ENCODE results near the gene ATP5F1C. TPM values are rescaled to one million over a fixed set of nuclear protein-coding genes. Genes with fewer than 3 reads are reported as not detected.

ATP5F1C gene
- total RNA-seq, 1 donor = 209 TPM

DNA sequence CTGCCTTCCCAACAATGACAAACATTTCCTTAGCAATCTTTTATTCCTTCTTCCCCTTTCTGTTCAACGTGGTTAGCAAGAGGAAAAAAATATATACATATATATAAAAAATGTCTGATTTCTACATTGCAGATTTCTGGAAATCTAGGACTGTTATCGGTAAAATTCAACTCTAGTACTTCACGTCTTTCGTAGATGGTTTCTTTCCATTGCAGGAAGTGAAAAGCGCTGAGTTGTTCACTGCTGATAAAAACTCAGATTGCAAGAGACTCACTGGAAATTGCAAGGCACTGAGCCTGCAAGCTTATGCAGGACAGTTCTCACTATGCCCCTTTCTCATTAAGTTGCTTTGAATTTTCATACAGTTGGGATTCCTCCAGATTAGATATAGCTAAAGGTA lies 24.0 kb upstream of the ATP5F1C start:
- Histone ChIP-seq H2AFZ (ENCODE audit: low read length) (no peak overlapping the region), H3K4me3 (ENCODE audit: insufficient read depth, low read length) (no peak overlapping the region), H4K20me1 (ENCODE audit: insufficient read depth, low read length) (no peaks in the 10 kb centered on the region), H3K4me2 (ENCODE audit: insufficient read depth, low read length) (no peak overlapping the region), H3K36me3 (ENCODE audit: insufficient read depth, low read length) (peaks cover 64% of the 10 kb centered on the region), H3K79me2 (ENCODE audit: insufficient read depth, low read length) (no peaks in the 10 kb centered on the region), H3K9me3 (ENCODE audit: low read depth, low read length) (no peaks in the 10 kb centered on the region), H3K27ac (ENCODE audit: low read depth, low read length) (no peak overlapping the region), H3K27me3 (ENCODE audit: insufficient read depth, low read length) (no peaks in the 10 kb centered on the region), H3K4me1 (ENCODE audit: insufficient read depth, low read length) (peaks cover 8% of the 10 kb centered on the region)
- TF ChIP-seq, protein P1, sequence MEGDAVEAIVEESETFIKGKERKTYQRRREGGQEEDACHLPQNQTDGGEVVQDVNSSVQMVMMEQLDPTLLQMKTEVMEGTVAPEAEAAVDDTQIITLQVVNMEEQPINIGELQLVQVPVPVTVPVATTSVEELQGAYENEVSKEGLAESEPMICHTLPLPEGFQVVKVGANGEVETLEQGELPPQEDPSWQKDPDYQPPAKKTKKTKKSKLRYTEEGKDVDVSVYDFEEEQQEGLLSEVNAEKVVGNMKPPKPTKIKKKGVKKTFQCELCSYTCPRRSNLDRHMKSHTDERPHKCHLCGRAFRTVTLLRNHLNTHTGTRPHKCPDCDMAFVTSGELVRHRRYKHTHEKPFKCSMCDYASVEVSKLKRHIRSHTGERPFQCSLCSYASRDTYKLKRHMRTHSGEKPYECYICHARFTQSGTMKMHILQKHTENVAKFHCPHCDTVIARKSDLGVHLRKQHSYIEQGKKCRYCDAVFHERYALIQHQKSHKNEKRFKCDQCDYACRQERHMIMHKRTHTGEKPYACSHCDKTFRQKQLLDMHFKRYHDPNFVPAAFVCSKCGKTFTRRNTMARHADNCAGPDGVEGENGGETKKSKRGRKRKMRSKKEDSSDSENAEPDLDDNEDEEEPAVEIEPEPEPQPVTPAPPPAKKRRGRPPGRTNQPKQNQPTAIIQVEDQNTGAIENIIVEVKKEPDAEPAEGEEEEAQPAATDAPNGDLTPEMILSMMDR (IDR thresholded peaks at IDR 0.05; ENCODE audit: extremely low read depth, low read depth, low read length) = no peak
- no peak for DNase-seq (ENCODE audit: insufficient read length, low spot score, missing footprints)

DNA sequence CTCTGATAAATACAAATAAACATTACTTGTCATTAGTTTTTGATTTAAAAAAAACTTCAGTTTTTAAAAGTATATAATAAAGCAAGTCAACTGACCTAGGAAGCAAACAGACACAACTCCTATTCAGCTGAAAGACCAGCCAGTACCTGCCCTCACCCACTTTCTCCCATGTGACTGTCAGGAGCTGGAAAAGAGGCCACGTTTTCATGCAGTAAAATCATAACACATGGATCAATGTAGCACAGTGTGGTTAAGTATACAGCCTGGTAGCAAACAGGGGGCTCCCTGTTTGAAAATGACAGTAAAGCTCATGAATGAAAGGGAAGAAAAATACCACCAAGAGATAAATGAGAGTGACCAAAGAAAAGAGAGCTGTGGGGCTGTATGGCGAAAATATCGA lies 21.7 kb upstream of the ATP5F1C start:
- no peaks in the 10 kb centered on the region for H4K20me1 ChIP-seq (ENCODE audit: insufficient read depth, low read length)
- peaks cover 8% of the 10 kb centered on the region for H3K4me1 ChIP-seq (ENCODE audit: insufficient read depth, low read length)
- H2AFZ ChIP-seq (ENCODE audit: low read length) = no peak overlapping the region
- TF ChIP-seq, protein P1 (IDR thresholded peaks at IDR 0.05; ENCODE audit: extremely low read depth, low read depth, low read length) = no peak
- no peak overlapping the region for H3K4me2 ChIP-seq (ENCODE audit: insufficient read depth, low read length)
- peak overlapping the region; percentile 52 for H3K27ac ChIP-seq (ENCODE audit: low read depth, low read length)
- no peaks in the 10 kb centered on the region for H3K27me3 ChIP-seq (ENCODE audit: insufficient read depth, low read length)
- H3K4me3 ChIP-seq (ENCODE audit: insufficient read depth, low read length) = no peak overlapping the region
- no peak for DNase-seq (ENCODE audit: insufficient read length, low spot score, missing footprints)
- peaks cover 45% of the 10 kb centered on the region for H3K36me3 ChIP-seq (ENCODE audit: insufficient read depth, low read length)
- H3K9me3 ChIP-seq (ENCODE audit: low read depth, low read length) = no peaks in the 10 kb centered on the region
- H3K79me2 ChIP-seq (ENCODE audit: insufficient read depth, low read length) = no peaks in the 10 kb centered on the region

DNA sequence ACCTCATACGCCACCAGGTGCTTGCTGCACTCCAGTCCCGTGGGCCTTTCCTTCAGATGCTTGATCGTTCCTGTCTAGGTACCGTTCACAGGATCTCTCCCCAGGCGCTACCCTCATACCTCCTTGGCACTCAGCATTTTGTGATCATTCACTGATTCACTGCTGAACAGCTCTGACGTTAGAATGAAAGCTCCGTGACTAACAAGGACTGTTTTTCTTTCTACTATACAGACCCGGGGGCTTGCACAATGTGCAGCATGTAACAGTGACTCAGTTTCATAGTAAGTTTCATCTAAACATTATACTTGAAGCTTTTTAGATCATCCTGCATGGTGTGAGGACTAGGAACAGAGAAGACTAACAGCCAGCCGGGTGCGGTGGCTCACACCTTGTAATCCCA lies 20.8 kb upstream of the ATP5F1C start:
- H3K27ac ChIP-seq (ENCODE audit: low read depth, low read length) = peak overlapping the region; percentile 52
- no peak overlapping the region for H3K4me3 ChIP-seq (ENCODE audit: insufficient read depth, low read length)
- H3K79me2 ChIP-seq (ENCODE audit: insufficient read depth, low read length) = no peaks in the 10 kb centered on the region
- H3K9me3 ChIP-seq (ENCODE audit: low read depth, low read length) = no peaks in the 10 kb centered on the region
- no peak overlapping the region for H2AFZ ChIP-seq (ENCODE audit: low read length)
- peak overlapping the region; percentile 27 for H3K4me2 ChIP-seq (ENCODE audit: insufficient read depth, low read length)
- DNase-seq (ENCODE audit: insufficient read length, low spot score, missing footprints) = peak; percentile 89
- H3K4me1 ChIP-seq (ENCODE audit: insufficient read depth, low read length) = peaks cover 8% of the 10 kb centered on the region
- no peaks in the 10 kb centered on the region for H3K27me3 ChIP-seq (ENCODE audit: insufficient read depth, low read length)
- peaks cover 39% of the 10 kb centered on the region for H3K36me3 ChIP-seq (ENCODE audit: insufficient read depth, low read length)
- H4K20me1 ChIP-seq (ENCODE audit: insufficient read depth, low read length) = no peaks in the 10 kb centered on the region
- TF ChIP-seq, protein P1 (IDR thresholded peaks at IDR 0.05; ENCODE audit: extremely low read depth, low read depth, low read length) = no peak

DNA sequence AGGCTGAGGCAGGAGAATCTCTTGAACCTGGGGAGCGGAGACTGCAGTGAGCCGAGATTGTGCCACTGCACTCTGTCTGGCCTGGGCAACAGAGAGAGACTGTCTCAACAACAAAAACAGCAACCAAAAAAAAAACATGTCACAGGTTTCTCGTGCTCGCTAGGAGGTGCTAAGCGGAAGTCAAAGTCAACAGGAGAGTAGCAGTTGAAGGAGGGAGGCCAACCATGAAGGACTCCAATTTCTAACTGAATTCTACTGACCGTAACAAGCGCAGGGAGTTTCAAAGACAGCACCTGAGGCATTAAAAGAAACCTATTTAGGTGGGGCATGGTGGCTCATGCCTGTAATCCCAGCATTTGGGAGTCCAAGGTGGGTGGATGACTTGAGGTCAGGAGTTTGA lies 19.6 kb upstream of the ATP5F1C start:
- DNase-seq (ENCODE audit: insufficient read length, low spot score, missing footprints) = no peak
- Histone ChIP-seq H3K79me2 (ENCODE audit: insufficient read depth, low read length) (peaks cover 3% of the 10 kb centered on the region), H3K27me3 (ENCODE audit: insufficient read depth, low read length) (no peaks in the 10 kb centered on the region), H3K4me2 (ENCODE audit: insufficient read depth, low read length) (no peak overlapping the region), H3K27ac (ENCODE audit: low read depth, low read length) (no peak overlapping the region), H3K36me3 (ENCODE audit: insufficient read depth, low read length) (peaks cover 38% of the 10 kb centered on the region), H2AFZ (ENCODE audit: low read length) (no peak overlapping the region), H4K20me1 (ENCODE audit: insufficient read depth, low read length) (no peaks in the 10 kb centered on the region), H3K9me3 (ENCODE audit: low read depth, low read length) (no peaks in the 10 kb centered on the region), H3K4me1 (ENCODE audit: insufficient read depth, low read length) (peaks cover 8% of the 10 kb centered on the region), H3K4me3 (ENCODE audit: insufficient read depth, low read length) (no peak overlapping the region)
- TF ChIP-seq, protein P1 (IDR thresholded peaks at IDR 0.05; ENCODE audit: extremely low read depth, low read depth, low read length) = no peak
